ENCODE measurements around the gene NKRF.

Gene NKRF

DNA sequence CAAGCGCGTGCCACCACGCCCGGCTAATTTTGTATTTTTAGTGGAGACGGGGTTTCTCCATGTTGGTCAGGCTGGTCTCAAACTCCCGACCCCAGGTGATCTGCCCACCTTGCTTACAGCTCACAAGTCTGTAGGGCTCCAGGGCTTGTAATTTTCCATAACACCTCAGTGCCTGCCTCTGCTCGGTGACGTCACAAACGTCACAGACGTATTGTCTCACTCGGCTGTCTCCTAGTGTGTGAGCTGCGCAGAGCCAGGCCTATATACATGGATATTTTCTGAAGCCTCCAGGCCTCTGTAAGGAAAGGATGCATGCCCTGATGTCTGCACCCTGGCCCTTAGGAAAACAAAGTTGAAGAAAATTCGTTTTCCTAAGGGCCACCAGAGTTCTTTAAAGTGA is 8.6 kb upstream of the NKRF start:
- DNase-seq (ENCODE audit: low read depth): no peak

DNA sequence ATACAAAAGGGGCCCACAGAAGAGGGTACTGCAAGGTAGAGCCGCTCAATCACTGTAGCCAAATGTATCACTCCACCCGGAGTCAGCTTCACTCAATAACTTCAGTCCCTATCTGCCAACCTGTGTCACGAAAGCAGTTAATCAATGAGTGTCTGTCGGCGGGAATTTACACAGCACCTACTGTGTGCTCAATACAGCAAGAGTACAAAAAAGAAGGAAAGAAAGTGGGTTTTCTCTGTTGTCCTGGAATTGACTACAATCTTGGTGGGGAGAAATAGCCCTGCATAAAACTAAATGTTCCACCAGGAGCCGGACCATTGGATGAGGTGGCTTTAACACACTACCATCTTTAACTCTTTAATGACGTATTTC is 780 bp upstream of the NKRF start:
- DNase-seq (ENCODE audit: low read depth): no peak

DNA sequence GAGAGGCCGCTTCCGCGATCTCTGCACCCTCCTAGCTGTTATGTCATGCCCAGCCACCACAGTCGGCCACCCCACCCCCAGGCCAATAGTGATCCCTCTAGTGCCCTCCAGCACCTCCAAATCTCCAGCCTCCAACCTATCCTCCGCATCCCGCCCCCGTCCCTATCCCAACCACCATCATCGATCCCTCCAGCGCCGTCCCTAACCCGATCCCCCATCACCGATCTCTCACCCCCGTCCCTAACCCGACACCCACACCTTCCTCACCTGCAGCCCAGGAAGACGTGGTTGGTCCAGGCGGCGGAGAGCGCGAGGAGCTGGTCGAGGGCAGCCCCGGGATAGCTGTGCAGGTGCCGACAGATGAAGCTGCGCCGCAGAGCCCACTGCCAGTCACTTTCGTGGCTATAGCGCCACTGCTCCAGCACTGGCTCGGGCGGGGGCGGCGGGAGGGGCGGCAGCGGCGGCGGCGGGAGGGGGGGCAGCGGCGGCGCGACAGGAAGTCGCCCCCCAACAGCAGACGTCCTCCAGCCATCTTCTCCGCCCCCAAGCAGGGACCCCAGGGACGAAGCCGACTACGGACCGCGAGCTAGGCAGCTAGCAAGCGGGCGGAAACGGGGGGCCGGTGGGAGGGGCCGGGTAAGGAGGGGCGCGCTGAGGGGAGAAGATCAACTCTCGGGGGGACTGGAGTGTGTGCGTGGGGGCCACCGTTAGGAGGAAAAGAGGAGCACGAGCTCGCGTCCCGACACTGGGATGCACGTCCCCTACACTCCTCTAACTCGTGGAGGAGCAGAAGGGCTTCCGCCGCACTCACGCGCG is 552 bp downstream of the NKRF start:
- DNase-seq (ENCODE audit: low read depth): peak; percentile 18

DNA sequence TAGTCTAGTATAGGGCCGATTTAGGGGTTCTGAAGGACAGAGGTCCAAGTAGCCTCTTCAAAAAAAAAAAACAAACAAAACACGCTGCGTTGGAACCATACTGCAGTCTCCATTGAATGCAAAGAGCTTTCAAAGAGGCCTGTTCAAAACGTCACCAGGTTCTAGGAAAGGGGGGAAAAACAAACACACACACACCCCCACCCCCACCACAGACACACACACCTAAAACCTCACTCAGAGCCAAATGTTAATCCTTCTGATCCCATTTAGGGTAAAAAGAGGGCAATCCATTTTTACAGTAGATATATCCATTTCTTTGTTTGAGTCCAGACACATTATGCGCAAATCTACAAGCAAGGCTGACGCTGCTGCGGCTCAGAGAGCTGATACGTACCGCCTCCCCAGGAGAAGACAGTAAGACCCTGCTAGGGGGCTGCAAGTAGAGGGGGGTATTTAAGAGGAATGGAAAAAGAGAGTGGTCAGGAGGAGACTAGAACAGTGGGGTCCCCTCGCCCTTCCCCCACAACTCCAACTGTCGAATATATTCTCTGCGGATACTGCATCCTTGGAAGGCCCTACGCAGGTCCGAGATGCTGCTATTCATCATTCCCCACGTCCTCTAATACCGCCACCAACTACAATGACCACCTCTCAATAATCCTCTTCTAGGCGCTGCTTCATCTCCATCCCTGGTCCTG is 1.3 kb downstream of the NKRF start:
- no peak for DNase-seq (ENCODE audit: low read depth)

DNA sequence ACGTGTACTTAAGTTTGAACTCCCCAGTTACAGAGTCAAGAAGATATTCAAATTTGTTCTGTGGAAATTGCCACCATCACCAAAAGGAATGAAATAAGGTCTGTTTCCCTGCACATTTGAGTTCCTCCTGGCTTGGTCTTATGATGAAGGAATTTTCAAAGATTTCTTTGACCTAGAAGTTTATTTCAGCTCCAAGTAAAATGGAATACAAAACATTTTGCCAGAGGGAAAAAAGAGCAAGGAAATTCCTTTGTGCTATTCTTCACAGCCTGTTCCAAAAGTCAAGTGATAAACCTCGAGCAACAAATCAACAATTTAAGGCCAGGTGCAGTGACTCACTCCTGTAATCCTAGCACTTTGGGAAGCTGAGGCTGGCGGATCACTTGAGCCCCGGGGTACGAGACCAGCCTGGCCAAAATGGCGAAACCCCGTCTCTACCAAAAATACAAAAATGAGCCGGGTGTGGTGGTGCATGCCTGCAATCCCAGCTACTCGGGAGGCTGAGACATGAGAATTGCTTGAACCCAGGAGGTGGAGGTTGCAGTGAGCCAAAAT is 3.4 kb downstream of the NKRF start:
- DNase-seq (ENCODE audit: low read depth): no peak

DNA sequence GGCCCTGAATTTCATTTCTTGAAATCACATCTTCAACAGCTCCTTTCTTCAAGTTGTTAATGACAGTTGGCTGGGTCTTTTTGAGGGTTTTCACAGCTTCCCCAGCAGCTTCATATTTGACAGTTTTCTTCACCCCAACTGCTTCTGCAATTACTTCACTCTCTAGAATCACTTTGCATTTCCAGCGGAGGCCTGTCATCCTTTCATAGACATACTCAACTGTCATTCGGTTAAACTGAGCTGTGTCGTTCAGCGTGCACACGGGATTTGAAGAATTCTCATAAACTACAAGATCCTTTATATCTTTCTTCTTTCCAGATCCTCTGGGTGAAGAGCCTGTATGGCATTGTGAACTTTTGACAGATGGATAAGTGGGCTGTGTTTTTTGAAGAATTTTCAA is 16.4 kb downstream of the NKRF start:
- DNase-seq (ENCODE audit: low read depth): no peak

DNA sequence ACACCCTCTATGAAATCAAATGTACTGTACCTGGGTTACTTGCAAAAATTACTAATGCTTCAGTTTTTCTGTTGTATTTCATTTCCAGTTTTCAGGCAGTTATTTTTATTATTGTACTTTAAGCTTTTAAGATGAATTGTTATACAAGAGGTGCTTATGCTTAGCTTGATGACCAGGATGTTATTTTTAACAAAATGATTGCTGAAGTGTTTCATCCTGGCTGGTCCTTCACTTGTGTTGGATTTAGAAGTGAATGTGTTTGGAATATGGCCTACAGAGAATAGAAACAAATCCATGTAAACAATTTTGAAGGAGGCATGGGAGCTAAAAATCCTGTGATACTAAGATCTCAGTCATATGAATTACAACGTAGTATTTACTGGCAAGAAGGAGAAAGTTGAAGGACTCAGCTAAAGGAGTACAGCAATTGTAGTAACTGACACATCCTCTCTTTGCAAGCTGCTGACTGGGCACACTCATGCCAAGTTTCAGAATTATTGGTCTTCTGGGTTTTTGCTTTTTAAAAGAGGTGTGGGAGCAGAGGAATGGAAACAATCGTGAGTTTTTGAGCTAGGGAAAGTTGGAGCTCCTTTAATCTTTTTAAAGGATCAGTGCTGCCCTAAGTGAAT is 22.7 kb downstream of the NKRF start:
- no peak for DNase-seq (ENCODE audit: low read depth)

DNA sequence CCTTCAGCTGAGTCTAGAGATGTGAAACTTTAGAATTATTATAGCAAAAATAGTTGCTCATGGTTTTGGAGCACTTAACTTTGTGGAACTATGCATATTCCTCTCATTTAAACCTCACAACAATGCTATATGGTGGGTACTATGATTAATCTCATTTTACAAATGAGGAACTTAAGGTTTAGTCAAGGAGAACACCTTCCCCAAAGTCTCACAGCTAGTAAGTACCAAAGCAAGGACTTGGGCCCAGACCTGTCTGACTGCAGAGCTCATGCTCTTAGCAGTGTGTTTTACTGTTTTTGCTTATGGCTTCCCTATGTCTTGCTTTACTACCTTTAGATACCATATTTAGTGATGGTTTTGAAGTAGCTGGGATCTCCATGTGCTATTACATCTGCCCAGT is 26.8 kb downstream of the NKRF start:
- DNase-seq (ENCODE audit: low read depth): no peak

DNA sequence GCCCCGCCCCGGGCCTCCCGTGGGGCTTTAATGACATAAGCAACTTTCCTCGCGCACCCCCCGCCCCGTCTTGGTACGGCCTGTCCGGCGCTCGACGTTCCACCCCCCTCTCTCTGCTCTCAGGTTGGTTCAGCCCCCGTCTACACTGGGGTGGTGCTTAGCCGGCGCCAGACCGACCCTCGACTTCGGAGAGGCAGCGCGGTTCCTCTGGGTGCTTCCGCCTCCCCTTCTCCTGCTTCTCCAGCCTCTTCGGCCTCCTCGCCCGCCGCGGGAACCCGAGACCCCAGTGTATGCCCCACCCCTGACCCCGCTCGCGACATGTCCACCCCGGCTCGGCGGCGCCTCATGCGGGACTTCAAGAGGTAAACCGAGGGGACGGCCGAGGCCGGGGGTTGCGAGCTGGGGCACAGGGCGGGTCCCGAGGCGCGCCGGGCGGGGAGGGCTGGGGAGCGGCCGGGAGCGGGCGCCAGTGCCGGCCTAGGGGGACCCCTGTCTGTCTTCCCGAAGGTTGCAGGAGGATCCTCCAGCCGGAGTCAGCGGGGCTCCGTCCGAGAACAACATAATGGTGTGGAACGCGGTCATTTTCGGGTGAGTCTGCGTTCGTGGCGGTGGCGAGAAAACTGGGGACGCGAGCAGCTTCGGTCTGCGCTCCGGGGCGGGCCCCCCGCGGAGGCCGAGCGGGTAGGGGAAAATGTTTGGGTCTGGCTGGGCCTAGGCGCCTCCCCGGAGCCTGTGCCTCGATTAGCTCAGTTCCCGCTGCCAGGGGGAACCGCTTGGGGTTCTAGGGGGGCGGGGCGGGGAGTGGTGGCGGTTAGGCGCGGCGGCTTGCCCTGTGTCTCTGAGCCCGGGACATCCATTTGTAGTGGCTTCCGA is 31.6 kb downstream of the NKRF start, which contains the start of gene UBE2A:
UBE2A (plus strand) TSS at position 170 of the 873 bp plus-strand sequence; CDS start at position 319, 149 bp downstream.
- peak; percentile 84 for DNase-seq (ENCODE audit: low read depth)

DNA sequence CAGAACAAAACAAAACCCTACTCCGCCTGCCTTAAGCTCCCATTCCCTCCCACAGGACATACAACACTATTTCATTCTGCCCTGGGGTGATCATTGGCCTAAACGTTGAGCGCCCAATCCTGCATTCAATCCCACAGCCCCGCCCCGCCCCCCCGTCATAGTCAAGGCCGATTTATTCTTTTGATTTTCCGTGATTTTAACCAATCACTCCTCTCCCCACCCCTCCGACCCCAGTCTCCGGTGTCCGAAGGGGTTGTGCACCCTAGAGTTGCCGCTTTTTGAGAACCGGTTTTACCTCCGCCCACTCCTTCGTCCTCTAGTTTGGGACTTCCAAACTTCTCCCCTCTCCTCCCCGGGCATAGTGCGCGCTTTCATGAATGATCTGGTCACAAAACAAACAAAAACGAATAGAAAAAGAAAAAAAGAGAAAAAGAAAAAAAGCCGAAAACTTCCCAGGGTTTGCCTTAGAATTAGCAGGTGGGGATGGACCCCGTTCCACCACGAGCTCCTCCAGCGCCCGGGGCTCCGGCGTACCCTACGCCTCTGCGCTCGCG is 32.3 kb downstream of the NKRF start:
- no peak for DNase-seq (ENCODE audit: low read depth)

DNA sequence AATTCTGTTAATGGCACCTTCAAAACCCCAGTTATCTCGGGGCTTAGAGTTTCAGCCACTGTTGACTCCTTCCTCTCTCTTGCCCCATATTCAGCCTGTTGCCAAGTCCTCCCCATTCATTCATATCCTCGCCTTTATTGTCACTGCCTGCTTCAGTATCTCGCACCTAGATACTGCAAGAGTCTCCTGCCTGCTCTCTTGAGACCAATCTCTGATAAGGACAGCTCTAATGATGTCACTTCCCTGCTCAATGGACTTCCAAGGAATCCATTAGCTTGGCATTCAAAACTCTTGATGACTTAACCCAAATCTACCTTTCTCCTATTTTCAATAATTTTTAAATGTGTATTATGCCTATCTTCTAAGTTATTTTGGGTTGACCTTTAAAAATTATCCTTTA is 33.0 kb downstream of the NKRF start:
- no peak for DNase-seq (ENCODE audit: low read depth)

DNA sequence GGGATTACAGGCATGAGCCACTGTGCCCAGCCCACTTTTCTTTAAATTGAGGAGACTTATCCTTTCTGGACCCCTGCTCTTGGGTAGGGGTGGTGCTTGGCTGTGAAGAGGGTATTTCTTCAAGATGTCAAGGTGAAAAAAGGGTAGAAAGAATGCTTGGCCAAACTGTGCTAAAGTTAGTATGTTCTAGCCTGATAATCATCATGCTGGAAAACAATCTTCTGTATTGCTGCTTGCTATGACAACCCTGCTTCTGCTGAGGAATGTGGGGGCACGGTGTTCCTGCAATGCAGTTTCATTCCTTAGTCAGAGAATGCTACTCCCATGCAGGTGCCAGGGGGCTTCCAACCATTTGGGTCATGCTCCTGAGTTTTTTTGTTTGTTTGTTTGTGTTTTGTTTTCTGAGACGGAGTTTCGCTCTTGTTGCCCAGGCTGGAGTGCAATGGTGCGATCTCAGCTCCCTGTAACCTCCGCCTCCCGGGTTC is 35.8 kb downstream of the NKRF start:
- DNase-seq (ENCODE audit: low read depth): no peak

DNA sequence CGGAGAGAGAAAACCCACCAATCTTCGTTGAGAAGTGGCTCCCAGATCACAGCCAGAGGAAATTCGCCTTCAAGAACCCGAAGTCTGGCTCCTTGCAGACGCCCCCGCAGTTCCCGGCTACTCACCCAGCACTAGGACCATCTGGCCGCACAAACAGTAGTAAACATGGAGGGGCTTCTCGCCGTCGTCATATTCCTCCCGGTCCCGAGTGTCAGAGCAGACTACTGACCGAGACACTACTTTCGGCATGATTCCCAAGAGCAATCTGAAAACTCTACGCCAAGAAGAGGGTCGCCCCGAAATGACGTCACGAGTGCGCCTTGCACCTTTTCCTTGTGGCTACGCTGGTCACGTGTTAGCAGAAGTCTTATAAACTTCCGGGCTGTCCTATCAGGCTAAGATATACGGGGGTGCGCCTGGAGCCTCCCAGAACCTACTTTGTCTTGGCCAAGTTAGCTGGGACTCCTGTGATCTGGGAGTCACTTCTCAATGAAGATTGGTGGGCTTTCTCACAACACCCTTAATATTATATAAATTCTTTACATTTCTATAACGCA is 41.0 kb downstream of the NKRF start, which contains the start of gene STEEP1:
STEEP1 (minus strand) TSS at position 303 of the 557 bp plus-strand sequence; CDS start at position 249, 54 bp downstream.
- DNase-seq (ENCODE audit: low read depth): peak; percentile 79

DNA sequence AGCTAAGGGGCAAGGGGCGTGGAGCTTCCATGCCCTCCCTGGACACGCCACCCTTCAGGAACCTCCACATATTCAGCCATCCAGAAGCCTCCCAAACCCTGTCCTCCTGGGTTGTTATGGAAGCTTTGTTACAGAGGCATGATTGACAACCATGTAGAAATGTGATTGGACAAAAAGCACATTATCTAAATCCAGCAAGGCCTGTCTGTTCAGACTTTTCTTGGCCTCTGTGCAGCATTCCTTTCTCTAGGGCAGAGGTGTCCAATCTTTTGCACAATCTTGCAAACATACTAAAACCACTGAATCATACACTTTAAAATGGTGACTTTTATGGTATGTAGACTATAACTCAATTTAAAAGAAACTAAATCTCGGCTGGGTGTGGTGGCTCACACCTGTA is 53.7 kb downstream of the NKRF start:
- no peak for DNase-seq (ENCODE audit: low read depth)

DNA sequence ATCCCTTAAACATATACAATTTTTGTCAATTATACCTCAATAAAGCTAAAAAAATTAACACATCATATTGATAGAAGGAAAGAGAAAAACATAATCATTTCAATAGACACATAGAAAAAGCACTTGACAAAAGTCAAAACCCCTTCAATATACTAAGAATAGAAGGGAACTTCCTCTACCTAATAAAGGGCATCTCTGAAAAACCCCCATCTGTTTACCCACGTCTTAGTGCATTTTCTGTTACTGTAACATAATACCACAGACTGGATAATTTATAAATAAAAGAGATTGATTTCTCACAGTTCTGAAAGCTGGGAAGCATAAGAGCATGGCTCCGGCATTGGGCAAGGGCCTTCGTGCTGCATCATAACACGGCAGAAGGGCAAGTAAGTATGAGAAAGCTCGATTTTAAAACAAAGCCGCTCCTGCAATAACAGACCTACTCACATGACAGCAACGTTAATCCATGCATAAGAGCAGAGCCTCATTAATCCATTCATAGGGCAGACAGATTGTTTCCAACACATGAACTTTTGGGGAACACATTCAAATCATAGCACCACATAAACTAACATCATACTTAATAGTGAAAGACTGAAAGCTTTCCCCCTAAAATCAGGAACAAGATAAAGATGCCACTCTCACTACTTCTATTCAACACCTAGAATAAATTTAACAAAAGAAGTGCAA is 56.8 kb downstream of the NKRF start:
- no peak for DNase-seq (ENCODE audit: low read depth)

DNA sequence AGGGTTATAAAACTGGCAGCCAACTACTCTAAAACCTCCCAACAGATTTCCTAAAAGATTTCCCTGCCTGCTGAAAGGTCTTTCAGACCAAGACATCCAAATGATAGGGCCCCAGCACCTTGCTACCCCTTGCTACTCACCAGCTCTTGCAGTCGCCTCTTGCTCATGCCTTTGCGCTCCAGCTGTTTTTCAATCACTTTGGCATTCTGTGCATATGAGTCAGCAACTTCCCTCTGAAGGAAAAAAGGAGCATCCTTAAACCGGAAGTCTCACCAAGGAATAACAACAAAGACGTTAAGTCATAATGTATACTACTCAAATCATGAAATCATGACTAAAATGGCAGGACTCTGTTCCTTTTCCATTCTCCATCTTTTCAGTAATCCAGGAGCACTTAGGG is 65.0 kb downstream of the NKRF start:
- DNase-seq (ENCODE audit: low read depth): no peak

DNA sequence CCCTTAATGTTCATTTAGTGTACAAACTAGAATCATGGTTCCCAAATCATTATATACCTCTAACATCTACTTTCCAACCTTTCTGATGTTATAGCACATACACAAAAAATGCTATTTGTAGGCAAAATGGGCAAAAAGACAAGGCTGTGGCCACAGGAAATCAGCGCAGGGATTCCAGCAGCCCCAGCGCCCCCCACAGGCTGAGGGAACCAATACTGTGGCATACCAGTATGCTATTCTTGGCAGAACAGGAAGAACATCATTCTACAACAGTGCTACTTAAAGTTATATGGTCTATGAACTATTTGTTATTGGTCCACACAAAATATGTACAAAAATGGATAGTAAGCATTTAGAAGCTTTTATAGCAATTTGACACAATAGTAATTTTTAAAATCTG is 66.4 kb downstream of the NKRF start:
- DNase-seq (ENCODE audit: low read depth): no peak

All from T follicular helper cell (primary cell).